Cerebellar cortex (tissue), 1 donor: ENCODE data around the gene DHDH.
"Not testable (repeated sequence)": the region's sequence is repeated elsewhere in the genome, so short reads cannot be mapped to it uniquely, and the experiment has no call there.

Experiments
- DNase-seq: peaks from one replicate; pipeline ENCODE4 v3.0.0-alpha.2; 2015; ENCODE audit warnings: low spot score

DHDH gene

GRCh38 chr19:48915757-48916156 lies 17.7 kb upstream of the DHDH start:
- DNase-seq, result no peak

DNA sequence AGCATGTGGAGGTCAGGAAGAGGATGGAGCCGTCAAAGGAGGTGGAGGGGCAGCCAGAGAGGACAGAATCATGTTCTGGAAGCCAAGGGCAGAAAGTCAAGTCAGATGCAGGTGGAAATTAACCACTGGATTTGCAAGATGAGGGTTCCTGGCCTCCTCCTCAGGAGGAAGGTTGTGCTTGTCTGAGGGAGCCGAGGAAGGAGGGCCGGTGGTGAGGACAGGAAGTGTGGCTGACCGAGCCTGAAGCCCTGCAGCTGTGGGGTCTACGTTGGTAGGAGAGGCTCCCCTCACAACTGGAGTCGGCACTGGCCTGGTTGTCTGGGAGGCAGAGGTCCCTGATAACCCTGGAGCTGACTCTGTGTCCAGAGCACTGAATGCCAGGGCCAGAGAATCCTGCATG lies 15.4 kb upstream of the DHDH start:
- DNase-seq, result no peak

DNA sequence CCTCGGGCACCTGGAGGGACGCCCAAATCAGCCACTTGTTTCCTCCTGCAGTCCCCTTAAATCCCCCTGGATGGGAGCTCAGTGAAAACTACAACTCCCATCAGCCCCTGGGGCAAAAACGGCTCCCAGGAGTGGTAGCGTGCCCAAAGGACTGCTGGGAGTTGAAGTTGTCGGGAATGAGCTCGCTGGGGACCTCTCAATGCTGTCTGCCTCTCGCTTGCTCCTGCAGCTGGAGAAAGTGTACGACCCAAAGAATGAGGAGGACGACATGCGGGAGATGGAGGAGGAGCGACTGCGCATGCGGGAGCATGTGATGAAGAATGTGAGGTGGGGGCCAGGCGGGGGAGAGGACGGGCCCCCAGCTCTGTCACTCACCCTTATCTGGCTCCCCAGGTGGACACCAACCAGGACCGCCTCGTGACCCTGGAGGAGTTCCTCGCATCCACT lies 14.7 kb upstream of the DHDH start:
- peak; percentile 62 for DNase-seq

- not testable (repeated sequence) for DNase-seq
Measured at GRCh38 chr19:48919271-48919670, 14.2 kb upstream of the DHDH start.

GRCh38 chr19:48920949-48921348 lies 12.6 kb upstream of the DHDH start:
- DNase-seq, result no peak

DNA sequence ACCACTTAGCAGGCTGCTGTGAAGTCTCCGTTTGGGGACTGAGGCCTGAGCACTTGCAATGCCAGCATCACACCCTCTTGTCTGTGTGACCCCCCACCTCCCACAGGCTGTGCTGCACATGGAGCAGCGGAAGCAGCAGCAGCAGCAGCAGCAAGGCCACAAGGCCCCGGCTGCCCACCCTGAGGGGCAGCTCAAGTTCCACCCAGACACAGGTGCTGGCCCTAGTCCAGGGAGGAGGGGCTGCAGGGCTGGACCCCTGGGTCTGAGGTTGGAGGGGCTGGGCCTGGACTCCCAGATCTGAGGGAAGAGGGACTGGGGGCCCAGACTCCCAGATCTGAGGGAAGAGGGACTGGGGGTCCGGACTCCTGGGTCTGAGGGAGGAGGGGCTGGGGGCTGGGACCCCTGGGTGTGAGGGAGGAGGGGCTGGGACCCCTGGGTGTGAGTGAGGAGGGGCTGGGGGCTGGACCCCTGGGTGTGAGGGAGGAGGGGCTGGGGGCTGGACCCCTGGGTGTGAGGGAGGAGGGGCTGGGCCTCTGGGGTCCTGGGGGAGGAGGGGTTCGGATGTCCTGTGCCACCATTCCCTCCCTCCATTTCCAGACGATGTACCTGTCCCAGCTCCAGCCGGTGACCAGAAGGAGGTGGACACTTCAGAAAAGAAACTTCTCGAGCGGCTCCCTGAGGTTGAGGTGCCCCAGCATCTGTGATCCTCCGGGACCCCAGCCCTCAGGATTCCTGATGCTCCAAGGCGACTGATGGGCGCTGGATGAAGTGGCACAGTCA lies 11.6 kb upstream of the DHDH start:
- DNase-seq, result no peak

GRCh38 chr19:48922548-48923490 lies 10.7 kb upstream of the DHDH start:
- DNase-seq, result peak; percentile 53

- no peak for DNase-seq
Measured at GRCh38 chr19:48925240-48925843, 8.2 kb upstream of the DHDH start.

DNA sequence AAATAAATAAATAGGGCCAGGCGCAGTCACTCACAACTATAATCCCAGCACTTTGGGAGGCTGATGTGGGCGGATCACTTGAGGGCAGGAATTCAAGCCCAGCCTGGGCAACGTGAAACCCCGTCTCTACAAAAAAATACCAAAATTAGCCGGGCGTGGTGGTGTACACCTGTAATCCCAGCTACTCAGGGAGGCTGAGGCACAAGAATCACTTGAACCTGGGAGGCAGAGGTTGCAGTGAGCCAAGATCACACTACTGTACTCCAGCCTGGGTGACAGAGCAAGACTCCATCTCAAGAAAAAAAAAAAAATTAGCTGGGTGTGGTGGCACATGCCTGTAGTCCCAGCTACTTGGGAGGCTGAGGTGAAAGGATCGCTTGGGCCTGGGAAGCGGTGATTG lies 7.6 kb upstream of the DHDH start:
- DNase-seq, result not testable (repeated sequence)

- peak; percentile 26 for DNase-seq
Measured at GRCh38 chr19:48926909-48927308, 6.6 kb upstream of the DHDH start.

GRCh38 chr19:48927692-48928091 lies 5.8 kb upstream of the DHDH start:
- not testable (repeated sequence) for DNase-seq

- DNase-seq, result no peak
Measured at GRCh38 chr19:48928164-48929025, 5.1 kb upstream of the DHDH start.

GRCh38 chr19:48934837-48935236 lies 1.3 kb downstream of the DHDH start:
- DNase-seq, result peak; percentile 42

GRCh38 chr19:48935864-48936263 lies 2.4 kb downstream of the DHDH start:
- no peak for DNase-seq

GRCh38 chr19:48938256-48938655 lies 4.8 kb downstream of the DHDH start:
- no peak for DNase-seq

GRCh38 chr19:48940902-48941301 lies 7.4 kb downstream of the DHDH start:
- DNase-seq, result no peak

GRCh38 chr19:48943081-48943480 lies 9.6 kb downstream of the DHDH start:
- no peak for DNase-seq

DNA sequence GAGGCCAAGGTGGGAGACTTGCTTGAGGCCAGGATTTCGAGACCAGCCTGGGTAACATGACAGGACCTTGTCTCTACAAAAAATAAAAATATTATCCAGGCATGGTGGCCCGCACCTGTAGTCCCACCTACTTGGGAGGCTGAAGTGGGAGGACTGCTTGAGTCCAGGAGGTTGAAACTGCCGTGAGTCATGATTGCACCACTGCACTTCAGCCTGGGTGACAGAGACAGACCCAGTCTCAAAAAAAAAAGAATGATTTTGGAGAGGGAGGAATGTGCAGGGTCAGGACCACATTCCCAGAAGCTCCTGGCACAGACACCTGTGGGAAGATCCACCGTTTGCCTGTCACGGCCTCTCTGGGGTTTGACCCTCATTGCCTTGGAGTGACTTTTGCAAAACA lies 11.9 kb downstream of the DHDH start:
- no peak for DNase-seq

GRCh38 chr19:48945817-48946216 lies 12.3 kb downstream of the DHDH start:
- no peak for DNase-seq

DNA sequence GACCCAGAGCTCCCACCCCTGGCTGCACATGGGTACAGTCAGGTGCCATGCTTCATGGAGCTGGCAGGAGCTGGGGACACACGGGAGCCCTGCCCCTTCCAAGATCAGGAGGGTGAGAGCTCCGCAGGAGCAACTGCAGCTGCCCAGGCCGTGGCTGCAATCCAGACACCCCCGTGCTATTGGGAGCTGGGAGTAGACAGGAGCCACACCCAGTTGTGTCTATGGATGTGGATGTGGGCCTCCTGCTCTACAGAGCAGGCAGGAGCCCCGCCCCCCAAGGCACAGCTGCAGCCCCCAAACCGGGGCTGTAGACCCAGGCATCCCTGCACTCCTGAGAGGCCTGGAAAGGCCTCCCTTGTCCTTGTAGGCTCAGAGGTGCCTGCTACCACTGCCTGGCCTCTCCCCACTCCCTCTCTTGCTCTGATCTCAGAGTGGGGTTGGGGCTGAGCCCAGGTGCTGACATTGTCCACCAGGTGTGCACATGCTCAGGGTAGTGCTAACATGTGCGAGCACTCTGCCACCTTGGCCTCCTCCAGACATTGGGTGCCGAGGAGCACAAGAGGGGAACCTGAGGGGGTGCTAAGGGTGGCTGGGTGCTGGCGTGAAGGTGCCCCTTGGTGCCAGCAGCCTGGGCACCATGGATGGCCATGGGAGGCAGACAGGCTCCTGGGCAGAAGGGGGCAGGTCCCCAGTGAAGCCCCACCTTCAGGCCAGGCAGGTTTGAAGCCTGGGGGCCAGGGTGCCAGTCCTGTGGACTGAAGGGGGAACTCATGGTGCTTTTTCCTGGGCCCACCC lies 13.2 kb downstream of the DHDH start:
- no peak for DNase-seq

DNA sequence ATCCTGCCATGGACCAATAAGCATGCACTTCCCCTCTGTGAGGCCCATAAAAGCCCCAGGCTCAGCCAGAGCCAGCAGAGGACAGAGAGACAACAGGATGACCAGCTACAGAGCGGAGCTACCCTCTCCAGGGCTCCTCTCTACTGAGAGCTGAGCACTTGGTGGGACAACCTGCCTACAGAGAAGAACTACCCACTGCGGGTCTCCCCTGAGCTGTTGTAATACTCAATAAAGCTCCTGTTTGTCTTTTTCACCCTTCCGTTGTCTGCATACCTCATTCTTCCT lies 13.7 kb downstream of the DHDH start:
- DNase-seq, result no peak
